B cell (primary cell): ENCODE data around the gene ENAM.

Source experiments
- CTCF ChIP-seq: fragments of 200-600 bp; IDR thresholded peaks from one replicate; pipeline ENCODE4 v1.8.0; 2022; ENCODE audit warnings: antibody characterized with exemption, mild to moderate bottlenecking
- EZH2 ChIP-seq: IDR thresholded peaks from 2 replicates; pipeline ENCODE4 v1.6.1; 2012; ENCODE audit warnings: borderline replicate concordance, low read depth, mild to moderate bottlenecking, moderate library complexity, low read length; ENCODE audit not compliant: insufficient read depth, poor library complexity, severe bottlenecking

GRCh38 chr4:70634482-70634881 is 5.9 kb downstream of the ENAM start:
- TF ChIP-seq CTCF (no peak), EZH2 (no peak)
